Right ventricle myocardium inferior (tissue), 1 donor: ENCODE measurements around the gene CLCN3. TPM values are rescaled to one million over a fixed set of nuclear protein-coding genes. Genes with fewer than 3 reads are reported as not detected.
"Not testable (repeated sequence)": the region's sequence is repeated elsewhere in the genome, so short reads cannot be mapped to it uniquely, and the experiment has no call there.

ENCODE experiments used
- ATAC-seq: fragments of 200-7000 bp; cut with Tn5 transposase; one replicate; pipeline ENCODE4 v1.9.1; 2020; ENCODE audit warnings: mild to moderate bottlenecking, moderate library complexity
- DNase-seq: peaks from one replicate; pipeline ENCODE4 v3.0.0; 2021; ENCODE audit errors: missing footprints
- intact Hi-C: fragments of 100-400 bp; cut with DNase I; formaldehyde crosslinking; loops from one replicate; pipeline ENCODE4 v1.11.0; 2022
- total RNA-seq: library from RNA; stranded (reverse); fragmentation: NEBNext Ultra II Directional; extraction: Animal tissue kit (Norgen Biotek cat#: 25700); gene quantifications from one replicate; pipeline ENCODE4 v1.2.1, GENCODE V29; 2021
- donor health status: DM: no; HTN: yes; CAD: no; lungs with severe emphysema.

The CLCN3 gene
- total RNA-seq, 1 donor from 2014 or later = 58.3 TPM

DNA sequence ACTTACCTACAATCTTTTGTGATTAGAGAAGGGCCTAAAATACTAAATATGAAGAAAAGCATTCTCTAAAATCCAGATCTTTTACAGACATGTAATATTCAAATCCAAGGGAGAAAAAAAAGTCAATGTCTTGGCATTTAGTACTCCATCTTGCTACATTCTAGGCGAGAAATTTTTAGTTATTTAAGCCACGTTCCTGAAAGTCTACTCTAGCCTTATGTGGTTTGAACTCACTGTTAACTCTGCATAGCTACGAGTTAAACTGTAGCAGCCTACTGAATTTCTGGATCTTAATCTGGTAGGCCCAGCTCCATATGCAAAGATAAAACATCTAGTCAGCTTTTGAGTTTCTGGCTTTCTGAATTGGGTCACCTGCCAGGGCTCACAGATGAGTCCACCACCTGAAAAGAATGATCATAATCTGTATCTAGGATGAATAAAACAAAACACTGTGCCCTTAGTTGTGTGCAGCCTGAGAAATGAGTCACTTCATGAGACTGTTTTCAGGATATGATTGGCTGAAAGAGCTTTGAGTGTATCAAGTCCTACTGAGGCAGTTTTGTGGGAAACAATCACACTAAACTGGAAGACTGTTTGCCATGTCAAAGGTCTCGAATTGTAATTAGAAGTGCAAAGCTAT, 4.8 kb upstream of the CLCN3 start:
- no peak for ATAC-seq
- DNase-seq = no peak
- intact Hi-C loops = no loop called here

DNA sequence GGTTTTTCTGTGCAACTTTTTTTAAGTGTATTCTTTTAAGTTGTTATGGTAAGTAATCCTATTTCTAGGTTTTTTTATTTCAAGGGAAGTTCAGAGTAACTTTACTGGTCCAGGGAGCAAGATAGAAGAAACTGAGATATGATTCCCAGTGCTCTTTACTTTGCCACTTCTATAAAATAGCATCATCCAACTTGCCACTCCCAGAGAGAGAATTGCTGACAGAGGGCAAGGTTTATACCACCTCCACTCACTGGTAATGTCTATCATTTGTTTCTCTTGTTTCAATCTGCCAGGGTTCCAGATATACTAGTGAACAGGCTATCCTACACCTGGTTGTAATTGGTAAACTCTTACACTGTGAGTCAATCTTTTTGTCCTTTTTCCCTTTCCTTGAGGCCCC, 3.5 kb upstream of the CLCN3 start:
- no peak for DNase-seq
- intact Hi-C loops = no loop called here
- no peak for ATAC-seq

- intact Hi-C loops = no loop called here
- ATAC-seq (no peak), DNase-seq (no peak)
Observed at GRCh38 chr4:169617306-169617705, 3.1 kb upstream of the CLCN3 start.

- intact Hi-C loops = no loop called here
- no peak for DNase-seq
- ATAC-seq = no peak
Observed at GRCh38 chr4:169618286-169618685, 2.1 kb upstream of the CLCN3 start.

DNA sequence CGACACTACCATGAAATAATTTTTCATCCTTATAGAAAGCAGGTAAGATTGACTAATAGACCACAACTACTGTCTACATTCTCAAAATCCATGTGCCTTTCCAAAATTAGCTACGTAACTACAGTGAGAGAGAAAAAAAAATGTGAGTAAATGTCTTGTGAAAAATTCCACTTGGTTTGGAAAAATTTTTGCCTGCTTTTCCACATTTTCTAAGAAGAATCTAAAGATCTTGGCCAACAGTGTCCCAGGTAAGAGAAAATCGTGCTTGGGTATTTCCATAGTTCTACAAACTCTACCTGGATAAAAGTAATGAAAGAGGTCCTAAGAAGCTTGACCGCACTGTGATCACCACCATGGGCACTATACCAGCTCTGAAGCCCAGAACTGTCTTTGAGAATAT, 1.4 kb upstream of the CLCN3 start:
- intact Hi-C loops = no loop called here

DNA sequence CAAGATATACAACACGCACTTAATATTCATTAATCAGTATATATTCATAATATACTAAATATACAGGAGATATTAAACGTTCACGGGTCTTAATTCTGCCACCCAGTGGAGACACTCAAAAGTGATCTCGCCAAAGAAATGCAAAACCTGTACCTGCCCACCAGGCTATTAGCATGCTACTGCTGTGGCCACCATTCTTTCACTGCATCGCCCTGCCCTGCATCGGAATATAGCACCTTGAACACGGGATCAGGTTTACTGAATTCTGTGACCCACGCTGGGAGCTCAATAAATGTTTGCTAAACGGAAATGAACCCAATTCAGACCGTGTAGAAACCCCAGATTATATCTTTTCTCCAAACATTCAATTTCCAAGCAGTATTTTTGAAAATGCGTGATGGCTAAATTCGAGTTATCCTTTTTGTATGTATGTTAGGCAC, 840 bp upstream of the CLCN3 start:
- ATAC-seq = peak; percentile 39

More for the DNA sequence above, 1.4 kb upstream of the CLCN3 start:
- ATAC-seq = no peak
- DNase-seq = no peak

DNA sequence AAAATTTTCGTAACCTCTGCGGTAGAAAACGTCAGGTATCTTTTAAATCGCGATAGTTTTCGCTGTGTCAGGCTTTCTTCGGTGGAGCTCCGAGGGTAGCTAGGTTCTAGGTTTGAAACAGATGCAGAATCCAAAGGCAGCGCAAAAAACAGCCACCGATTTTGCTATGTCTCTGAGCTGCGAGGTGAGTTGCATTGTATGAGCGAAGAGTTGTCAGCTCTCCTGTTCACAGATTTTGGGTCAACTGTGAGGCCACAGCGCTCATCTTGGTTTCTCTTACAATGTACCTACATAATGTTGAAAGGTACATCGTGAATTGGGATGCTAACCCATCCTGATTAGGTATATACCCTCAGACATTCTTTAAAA, 486 bp downstream of the CLCN3 start:
- no peak for DNase-seq
- intact Hi-C loops = loop anchor here (1.0 kb wide), 1 partner anchor 39 kb away; no protein-coding TSS in a partner anchor
- ATAC-seq = no peak

More for the DNA sequence above, 840 bp upstream of the CLCN3 start:
- DNase-seq = no peak
- intact Hi-C loops = no loop called here

- DNase-seq (no peak), ATAC-seq (no peak)
- intact Hi-C loops = no loop called here
Observed at GRCh38 chr4:169621731-169622492, 1.5 kb downstream of the CLCN3 start.

- DNase-seq (no peak), ATAC-seq (no peak)
- intact Hi-C loops = no loop called here
Observed at GRCh38 chr4:169622566-169622965, 2.2 kb downstream of the CLCN3 start.

DNA sequence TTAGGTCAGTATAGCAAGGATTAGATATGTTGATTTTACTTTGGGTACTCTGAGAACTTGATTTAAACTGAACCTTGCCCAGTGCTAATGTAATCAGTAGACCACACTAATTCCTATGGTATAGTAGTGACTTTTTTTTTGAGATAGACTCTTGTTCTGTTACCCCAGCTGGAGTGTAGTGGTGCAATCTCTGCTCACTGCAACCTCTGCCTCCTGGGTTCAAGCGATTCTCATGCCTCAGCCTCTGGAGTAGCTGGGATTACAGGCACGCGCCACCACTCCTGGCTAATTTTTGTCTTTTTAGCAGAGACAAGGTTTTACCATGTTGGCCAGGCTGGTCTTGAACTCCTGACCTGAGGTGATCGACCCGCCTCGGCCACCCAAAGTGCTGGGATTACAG, 3.6 kb downstream of the CLCN3 start:
- ATAC-seq, intact Hi-C loops, DNase-seq: not testable (repeated sequence)

DNA sequence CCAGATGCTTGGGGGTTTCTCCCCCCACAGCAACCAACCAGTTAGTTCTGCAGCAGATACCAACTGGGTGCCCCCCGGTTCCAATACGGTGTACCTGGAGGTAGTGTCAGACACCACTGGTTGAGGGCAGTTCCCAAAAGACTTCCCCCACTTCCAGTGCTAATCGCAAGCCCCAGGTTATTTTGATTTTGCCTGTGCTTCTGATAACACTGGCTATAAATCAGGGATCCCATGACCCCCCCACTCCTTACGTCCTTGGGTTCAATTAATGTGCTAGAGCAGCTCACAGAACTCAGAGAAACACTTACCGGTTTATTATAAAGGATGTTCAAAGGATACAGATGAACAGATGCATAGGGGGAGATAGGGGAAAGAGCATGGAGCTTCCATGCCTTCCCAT, 5.5 kb downstream of the CLCN3 start:
- no peak for ATAC-seq
- intact Hi-C loops = no loop called here

GRCh38 chr4:169626331-169627282, 6.2 kb downstream of the CLCN3 start:
- ATAC-seq = no peak
- no peak for DNase-seq
- intact Hi-C loops = no loop called here

More for the DNA sequence above, 5.5 kb downstream of the CLCN3 start:
- DNase-seq = no peak

DNA sequence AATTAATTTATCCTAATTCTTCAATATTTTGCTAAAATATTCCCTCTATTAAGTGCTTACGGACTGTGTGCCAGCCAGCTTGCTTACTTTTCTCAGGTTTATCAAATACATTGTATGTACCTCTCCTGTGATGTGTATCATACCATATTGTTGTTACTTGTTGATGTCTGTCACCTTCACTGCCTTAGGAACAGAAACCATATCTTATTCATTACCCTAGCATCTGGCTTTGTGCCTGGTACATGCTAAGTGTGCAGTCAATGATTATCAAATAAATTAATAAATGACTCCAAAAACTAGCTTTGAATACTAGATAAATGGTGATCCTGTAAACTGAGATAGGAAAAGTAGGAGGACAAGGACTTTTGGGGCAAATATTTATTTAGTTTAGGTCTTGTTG, 6.9 kb downstream of the CLCN3 start:
- ATAC-seq (no peak), DNase-seq (no peak)
- intact Hi-C loops = no loop called here

GRCh38 chr4:169628579-169628978, 8.2 kb downstream of the CLCN3 start:
- no peak for ATAC-seq
- intact Hi-C loops = no loop called here
- DNase-seq = no peak

DNA sequence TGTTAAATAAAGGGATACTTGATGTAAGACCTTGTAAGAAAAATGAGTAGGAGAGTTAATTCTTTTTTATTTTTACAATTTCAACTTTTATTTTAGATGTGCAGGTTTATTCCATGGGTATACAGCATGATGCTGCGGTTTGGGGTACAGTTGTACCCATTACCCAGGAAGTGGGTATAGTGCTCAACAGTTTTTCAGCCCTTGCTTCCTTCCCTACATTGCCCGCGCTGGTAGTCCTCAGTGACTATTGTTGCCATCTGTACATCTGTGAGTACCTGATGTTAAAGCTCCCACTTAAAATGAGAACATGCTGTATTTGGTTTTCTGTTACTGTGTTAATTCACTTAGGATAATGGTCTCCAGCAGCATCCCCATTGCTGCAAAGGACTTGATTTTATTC, 9.7 kb downstream of the CLCN3 start:
- no peak for DNase-seq
- ATAC-seq = peak; percentile 12

GRCh38 chr4:169632896-169633295, 12.5 kb downstream of the CLCN3 start:
- intact Hi-C loops = no loop called here
- ATAC-seq (no peak), DNase-seq (no peak)

More for the DNA sequence above, 9.7 kb downstream of the CLCN3 start:
- intact Hi-C loops = no loop called here

DNA sequence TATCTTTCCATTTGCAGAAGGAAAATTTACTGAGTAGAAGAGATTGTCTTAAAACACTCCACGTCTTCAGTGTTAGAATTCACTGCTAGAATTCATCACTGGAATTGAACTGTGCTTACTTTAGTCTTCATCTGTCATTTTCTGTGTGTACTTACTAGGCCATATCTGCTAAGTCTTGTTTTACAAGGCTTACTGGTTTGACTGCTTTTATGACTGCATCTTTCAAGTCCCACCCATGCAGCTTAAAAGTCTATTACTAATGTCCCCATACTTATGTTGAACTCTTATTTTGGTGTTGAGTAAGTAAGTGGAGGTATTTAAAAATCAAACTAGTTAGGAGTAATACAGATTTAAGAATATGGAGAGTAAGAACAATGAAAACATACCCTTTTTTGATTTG, 14.6 kb downstream of the CLCN3 start:
- intact Hi-C loops = no loop called here
- no peak for ATAC-seq
- DNase-seq = no peak

GRCh38 chr4:169640261-169640870, 20.0 kb downstream of the CLCN3 start:
- intact Hi-C loops = no loop called here
- DNase-seq (no peak), ATAC-seq (no peak)

DNA sequence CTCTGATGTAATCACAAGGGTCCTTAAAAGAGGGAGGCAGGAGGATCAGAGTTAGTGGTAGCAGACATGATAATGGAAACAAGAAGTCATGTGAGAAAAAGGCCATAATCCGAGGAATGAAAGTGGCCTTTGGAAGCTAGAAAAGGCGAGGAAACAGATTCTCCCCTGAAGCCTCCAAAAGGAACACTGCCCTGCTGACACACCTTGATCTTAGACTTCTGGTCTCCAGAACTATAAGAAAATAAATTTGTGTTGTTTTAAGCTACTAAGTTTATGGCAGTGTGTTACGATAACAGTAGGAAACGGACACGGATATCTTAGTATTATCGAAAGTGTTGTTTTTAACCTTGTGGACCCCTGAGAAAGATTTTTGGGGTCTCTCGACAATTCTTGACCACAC, 24.4 kb downstream of the CLCN3 start:
- DNase-seq (no peak), ATAC-seq (no peak)
- intact Hi-C loops = no loop called here
